LNCaP clone FGC (cell line): ENCODE measurements around the gene CABP7.

ENCODE experiments used
- DNase-seq: peaks from one replicate; pipeline ENCODE4 v3.0.0-alpha.2; 2011; ENCODE audit warnings: low read depth
- H3K4me3 ChIP-seq: 2 replicates; pipeline ENCODE4 v1.5.1; 2011; ENCODE audit warnings: mild to moderate bottlenecking, low read depth, low read length, control low read depth
- TF ChIP-seq, protein P1 (sequence below): IDR thresholded peaks from 2 replicates; pipeline ENCODE4 v1.5.1; 2012; ENCODE audit warnings: mild to moderate bottlenecking; ENCODE audit not compliant: control insufficient read depth, insufficient read depth; ENCODE audit errors: extremely low read depth

The CABP7 gene

DNA sequence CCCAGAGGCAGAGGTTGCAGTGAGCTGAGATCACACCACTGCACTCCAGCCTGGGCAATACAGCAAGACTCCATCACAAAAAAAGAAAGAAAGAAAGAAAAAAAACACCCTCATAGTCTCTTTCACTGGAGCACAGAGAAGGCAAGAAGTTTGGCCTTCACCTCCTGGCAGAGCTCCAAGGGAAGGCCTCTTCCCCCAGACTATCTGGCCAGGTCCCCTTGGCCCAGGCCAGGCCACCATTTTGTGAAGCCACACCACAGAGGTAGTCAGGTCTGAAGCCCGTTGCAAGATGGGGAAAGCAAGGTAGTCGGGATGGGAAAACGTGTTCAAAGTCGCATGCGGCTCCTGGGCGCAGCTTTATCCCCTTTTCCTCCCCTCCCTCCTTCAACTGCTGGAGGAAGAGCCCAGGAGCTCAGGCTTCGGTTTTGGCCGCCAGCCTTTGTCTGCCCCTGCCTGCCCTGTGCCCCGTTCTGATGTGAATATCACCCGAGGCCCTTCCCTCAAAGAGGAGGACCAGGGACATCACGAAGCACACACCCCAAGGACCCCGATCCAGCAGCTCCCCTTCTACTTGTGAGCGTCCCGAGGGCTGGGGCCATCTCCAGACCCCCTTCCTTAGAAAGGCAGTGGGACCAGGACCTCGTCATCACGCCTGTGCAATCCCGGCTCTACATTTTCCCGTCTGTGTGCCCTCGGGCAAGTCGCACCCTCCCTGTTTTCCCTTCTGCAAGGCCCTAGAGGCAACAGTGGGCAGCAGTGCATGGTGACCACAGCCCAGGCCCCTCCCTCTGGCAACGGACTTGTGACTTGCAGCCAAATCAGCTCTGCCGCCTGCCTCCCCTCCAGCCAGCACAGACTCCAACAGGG is 17.7 kb downstream of the CABP7 start:
- DNase-seq, result no peak

GRCh38 chr22:29738118-29738815 is 18.5 kb downstream of the CABP7 start:
- no peak overlapping the region for H3K4me3 ChIP-seq
- no peak for DNase-seq
- TF ChIP-seq, protein P1, sequence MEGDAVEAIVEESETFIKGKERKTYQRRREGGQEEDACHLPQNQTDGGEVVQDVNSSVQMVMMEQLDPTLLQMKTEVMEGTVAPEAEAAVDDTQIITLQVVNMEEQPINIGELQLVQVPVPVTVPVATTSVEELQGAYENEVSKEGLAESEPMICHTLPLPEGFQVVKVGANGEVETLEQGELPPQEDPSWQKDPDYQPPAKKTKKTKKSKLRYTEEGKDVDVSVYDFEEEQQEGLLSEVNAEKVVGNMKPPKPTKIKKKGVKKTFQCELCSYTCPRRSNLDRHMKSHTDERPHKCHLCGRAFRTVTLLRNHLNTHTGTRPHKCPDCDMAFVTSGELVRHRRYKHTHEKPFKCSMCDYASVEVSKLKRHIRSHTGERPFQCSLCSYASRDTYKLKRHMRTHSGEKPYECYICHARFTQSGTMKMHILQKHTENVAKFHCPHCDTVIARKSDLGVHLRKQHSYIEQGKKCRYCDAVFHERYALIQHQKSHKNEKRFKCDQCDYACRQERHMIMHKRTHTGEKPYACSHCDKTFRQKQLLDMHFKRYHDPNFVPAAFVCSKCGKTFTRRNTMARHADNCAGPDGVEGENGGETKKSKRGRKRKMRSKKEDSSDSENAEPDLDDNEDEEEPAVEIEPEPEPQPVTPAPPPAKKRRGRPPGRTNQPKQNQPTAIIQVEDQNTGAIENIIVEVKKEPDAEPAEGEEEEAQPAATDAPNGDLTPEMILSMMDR, result no peak

More for the DNA sequence above, 17.7 kb downstream of the CABP7 start:
- TF ChIP-seq, protein P1, result no peak
- H3K4me3 ChIP-seq, result no peak overlapping the region

DNA sequence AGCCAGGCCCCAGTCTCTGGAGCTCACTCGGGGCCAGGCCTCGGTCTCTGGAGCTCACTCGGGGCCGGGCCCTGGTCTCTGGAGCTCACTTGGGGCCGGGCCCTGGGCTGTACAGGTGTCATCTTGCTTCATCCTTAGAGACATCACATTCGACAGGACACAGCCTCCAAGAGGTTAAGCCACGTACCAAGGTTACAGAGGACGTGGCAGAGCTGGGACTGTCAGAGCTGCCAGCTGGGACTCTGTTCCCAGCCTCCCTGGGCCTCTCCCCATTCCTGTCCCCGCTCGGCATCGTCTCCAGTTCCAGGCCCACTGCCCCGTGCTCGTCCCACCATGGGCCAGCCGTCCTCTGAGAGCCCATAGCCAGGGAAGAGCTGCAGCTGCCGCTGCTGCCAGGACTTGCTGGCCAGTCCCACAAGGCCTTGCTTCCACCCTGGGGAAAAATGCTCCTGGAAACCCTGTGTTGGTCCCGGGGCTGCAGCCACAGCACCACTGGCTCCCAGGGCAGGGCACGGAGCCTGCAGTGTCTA is 19.6 kb downstream of the CABP7 start:
- TF ChIP-seq, protein P1, result no peak
- no peak for DNase-seq
- H3K4me3 ChIP-seq, result no peak overlapping the region

DNA sequence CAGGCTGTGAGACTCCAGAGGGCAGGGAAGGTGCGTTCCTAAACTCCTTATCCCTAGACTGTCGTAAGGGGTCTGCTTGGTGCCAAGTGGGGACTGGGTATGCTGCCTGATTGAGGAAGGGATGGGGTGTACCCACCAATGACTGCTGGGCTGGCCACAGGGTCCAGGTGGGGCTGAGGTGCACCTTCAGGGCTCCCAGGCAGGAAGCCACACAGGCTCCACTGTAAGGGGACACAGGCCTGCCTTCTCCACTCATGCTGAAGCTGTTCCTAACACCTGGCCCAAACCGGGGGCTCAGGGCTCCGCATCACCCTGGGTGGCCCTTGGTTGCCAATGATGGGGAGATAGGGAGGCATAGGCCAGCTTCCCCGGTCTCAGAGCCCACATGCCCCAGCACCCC is 20.4 kb downstream of the CABP7 start:
- H3K4me3 ChIP-seq, result no peak overlapping the region
- TF ChIP-seq, protein P1, result no peak
- no peak for DNase-seq

GRCh38 chr22:29741926-29742325 is 22.1 kb downstream of the CABP7 start:
- DNase-seq, result no peak

DNA sequence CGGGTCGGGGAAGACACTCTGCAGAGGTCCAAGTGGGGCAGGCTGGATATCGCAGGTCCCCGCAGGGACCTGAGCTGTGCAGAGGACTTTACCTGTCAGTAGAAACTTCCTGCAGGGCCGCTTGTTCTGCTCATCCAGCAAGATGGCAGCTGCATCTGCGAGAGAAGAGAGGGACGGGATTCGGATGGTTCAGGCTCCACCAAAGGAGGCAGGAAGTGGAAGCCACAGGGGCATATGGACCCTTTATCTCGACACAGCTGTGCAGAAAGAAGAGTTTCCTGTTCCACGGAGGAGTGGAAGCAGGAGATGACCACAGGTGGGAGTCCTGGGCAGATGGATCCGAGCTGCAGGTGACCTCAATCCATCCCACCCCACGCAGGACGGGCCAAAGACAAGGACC is 22.5 kb downstream of the CABP7 start:
- H3K4me3 ChIP-seq, result no peak overlapping the region
- no peak for DNase-seq
- TF ChIP-seq, protein P1, result no peak

More at GRCh38 chr22:29741926-29742325, 22.1 kb downstream of the CABP7 start:
- H3K4me3 ChIP-seq, result no peak overlapping the region
- TF ChIP-seq, protein P1, result no peak
